SK-MEL-5 (cell line): Measurements from ENCODE around the gene EIF3A. TPM values are rescaled to one million over a fixed set of nuclear protein-coding genes. Genes with fewer than 3 reads are reported as not detected.
A peak's percentile ranks its signal among the peaks of the same experiment; 100 is the strongest.

Experiments used
- DNase-seq: peaks from one replicate; pipeline ENCODE4 v3.0.0-alpha.2; 2016; ENCODE audit warnings: low read depth, low spot score
- in situ Hi-C: cut with HindIII; loops from 2 replicates; pipeline ENCODE4 v1.10.0; 2016; ENCODE audit warnings: low sequenced_read_pairs, high pct_unique_total_duplicates, low pct_unique_long_range_greater_than_20kb
- total RNA-seq: library from RNA; depleted of rRNA; stranded (reverse); fragments of >200 nt; shearing (Covaris generic); gene quantifications from 2 replicates; pipeline ENCODE4 v1.2.3, GENCODE V29; 2014

Gene EIF3A
- total RNA-seq, 1 experiment from 2014 or later, result 112 TPM

DNA sequence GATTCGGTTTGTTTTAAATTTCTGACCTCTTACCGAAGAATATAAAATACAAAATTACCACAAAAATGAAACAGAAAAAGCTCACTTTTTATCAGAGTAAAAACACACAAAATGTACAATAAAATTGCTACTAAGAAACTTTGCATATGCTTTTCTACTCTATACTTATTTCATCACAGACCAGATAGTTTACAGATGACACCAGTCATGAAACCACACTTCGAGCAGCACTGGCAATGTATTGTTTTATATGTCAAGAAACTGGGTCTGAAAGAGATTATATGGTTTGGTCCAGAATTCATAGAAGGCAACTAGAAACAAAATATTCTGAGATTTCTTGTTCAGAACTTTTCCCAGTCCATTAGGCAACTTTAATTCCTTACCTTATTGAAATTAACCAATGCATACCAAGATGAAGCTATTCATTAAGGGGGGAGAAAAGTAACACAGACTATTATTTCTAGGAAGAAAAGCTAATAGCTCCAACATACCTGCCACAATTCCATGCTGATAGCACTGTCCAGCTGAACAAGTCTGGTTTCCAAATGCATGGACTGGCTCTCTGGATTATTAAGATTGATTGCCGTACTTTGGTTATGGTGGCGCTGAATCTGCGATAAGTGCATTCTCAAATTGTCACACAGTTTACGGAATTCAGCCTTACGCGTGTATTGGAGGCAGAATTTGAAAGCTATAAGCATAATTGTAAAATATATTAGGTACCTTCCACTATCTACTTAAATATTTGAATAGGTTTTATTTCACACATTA lies 10.0 kb downstream of the EIF3A start:
- in situ Hi-C loops, result no loop called here
- DNase-seq, result no peak

DNA sequence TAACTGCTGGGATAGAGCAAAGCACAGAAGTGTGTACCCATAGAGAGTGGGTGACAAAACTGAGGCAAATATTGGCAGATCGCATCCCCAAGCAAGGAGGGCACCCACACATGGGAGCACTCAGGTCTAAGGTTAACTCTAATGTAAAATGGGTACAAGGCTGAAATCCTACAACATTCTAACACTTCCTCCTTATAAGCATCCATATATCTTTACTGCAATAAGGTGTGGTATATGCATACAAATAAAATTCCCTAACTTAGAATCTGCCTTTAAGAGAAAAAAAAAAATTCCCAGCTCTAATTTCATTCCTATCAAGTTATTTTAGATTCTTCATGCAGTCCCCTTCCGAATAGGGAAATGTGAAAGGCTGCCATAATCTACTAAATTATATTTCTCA lies 18.7 kb downstream of the EIF3A start:
- in situ Hi-C loops, result no loop called here
- no peak for DNase-seq

DNA sequence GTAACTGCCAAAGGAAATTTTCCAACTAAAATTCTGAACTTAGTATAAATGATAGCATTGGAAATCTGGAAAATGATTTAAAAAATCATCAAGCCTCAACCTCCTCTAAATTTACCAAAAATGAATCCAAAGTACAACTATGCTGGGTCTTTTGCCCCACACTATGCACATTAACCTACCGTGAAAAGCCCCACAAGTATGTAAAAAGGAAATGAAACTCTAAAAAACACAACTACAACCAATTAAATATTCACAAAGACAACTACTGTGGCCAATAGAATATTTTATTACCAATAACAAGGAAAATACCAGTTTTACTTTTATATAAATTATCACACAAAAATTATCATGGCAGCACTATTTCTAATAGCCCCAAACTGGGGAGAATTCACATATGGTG lies 19.3 kb downstream of the EIF3A start:
- in situ Hi-C loops, result no loop called here

DNA sequence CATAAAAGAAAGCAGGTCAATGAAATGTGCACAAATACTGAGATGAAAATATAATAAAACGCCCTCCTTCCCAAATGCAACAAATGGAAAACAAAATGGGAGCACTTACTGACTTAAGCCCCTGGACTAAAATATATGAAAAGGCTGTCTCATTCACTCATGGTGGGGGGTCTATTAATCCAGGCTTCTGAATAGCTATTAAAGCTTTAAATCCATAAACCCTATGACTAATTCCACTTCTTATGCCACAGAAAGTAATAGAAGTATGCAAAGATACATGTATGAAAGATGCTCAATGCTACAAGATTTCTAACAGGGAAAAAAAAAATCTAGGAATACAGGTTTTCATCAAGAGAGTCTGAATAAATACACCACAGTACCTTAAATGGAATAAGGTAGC lies 20.5 kb downstream of the EIF3A start:
- no peak for DNase-seq
- in situ Hi-C loops, result no loop called here

More for the DNA sequence above, 19.3 kb downstream of the EIF3A start:
- no peak for DNase-seq

- in situ Hi-C loops, result no loop called here
- DNase-seq, result peak; percentile 57
Measured at GRCh38 chr10:119059557-119059956, 21.1 kb downstream of the EIF3A start.

- in situ Hi-C loops, result no loop called here
- no peak for DNase-seq
Measured at GRCh38 chr10:119058010-119058409, 22.6 kb downstream of the EIF3A start.

DNA sequence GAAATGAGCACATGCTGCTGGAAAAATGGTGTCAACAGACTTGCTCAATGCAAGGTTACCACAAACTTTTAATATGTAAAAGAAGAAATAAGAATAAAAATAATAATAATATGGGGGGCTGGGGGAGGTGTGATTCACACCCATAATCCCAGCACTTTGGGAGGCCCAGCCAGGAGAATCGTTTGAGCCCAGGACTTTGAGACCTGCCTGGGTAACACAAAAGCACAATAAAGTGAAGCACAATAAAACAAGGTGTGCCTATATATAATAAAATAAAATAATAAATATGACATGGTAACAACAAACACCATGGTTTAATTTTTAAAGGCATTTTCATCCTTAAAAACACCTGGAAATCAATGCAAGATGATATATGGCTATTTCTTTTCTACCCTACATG lies 25.1 kb downstream of the EIF3A start:
- DNase-seq, result no peak
- in situ Hi-C loops, result no loop called here

DNA sequence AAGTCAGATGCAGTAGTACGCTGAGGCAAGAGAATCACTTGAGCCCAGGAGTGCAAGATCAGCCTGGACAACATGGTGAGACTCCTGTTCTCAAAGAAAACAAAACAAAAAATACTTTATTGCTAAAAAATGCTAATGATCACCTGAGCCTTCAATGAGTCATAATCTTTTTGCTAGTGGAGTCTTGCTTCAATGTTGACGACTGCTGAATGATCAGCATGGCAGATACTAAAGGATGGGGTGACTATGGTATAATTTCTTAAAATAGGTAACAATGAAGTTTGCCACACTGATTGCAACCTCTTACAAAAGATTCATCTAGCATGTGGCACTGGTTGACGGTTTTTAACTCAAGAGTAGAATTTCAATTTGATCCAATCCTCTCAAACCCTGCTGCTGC lies 28.8 kb downstream of the EIF3A start:
- in situ Hi-C loops, result no loop called here

DNA sequence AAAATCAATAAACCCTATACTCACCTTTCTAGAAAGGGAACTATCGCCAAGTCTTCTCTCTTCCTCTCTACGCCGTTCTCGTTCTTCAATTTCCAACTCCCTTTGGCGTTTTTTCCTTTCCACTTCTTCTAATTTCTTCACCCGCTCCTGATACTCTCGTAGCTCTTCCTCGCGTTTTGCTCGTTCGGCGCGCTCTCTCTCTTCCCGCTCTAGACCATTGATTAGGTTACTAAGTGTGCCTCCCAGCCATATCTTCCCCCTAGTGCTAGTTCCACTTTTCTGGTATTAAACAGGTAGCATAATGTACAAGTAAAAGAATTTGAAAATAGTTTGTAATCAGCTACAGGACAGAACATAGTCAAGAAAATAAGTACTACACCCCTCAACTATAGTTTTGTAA lies 30.8 kb downstream of the EIF3A start:
- DNase-seq, result no peak

More for the DNA sequence above, 28.8 kb downstream of the EIF3A start:
- no peak for DNase-seq

DNA sequence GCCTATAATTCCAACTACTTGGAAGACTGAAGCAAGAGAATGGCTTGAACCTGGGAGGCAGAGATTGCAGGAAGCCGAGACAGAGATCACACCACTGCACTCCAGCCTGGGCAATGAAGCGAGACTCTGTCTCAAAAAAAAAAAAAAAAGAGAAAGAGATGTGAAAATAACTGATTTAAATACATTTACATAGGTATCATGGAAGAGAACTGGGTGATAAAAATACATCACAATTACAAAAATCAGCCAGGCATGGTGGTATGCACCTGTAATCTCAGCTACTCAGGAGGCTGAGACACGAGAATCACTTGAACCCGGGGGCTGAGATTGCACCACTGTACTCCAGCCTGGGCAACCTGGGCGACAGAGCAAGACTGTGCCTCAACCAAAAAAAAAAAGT lies 31.3 kb downstream of the EIF3A start:
- no peak for DNase-seq
- in situ Hi-C loops, result no loop called here

More for the DNA sequence above, 30.8 kb downstream of the EIF3A start:
- in situ Hi-C loops, result no loop called here

- in situ Hi-C loops, result no loop called here
- DNase-seq, result no peak
Measured at GRCh38 chr10:119045561-119045960, 35.1 kb downstream of the EIF3A start.

DNA sequence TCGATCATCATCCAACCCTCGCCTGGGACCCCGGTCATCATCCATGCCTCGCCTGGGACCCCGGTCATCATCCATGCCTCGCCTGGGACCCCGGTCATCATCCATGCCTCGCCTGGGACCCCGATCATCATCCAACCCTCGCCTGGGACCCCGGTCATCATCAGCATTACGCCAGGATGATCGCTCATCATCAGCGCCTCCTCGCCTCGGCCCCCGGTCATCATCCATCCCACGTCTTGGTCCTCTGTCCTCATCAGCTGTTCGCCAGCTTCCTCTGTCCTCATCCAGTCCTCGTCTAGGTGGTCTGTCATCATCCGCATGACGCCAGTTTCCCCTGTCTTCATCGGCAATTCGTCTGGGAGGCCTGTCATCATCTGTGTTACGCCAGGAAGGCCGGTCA lies 38.4 kb downstream of the EIF3A start:
- DNase-seq, result no peak
- in situ Hi-C loops, result no loop called here

GRCh38 chr10:119041326-119041725 lies 39.3 kb downstream of the EIF3A start:
- in situ Hi-C loops, result no loop called here
- no peak for DNase-seq

DNA sequence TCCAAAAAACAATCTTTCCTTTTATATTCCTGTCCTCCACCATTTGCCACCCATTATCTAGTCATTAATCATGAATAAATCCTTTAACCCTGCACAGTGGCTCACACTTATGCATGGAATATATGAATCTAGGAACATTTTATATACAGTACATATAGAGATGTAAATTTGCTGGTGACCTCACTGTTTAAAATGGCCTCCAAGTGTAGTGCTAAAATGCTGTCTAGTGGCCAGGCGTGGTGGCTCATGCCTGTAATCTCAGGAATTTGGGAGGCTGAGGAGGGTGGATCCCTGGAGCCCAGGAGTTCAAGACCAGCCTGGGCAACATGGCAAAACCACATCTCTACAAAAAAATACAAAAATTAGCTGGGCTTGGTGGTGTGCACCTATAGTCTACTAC lies 41.5 kb downstream of the EIF3A start:
- in situ Hi-C loops, result no loop called here
- DNase-seq, result no peak

DNA sequence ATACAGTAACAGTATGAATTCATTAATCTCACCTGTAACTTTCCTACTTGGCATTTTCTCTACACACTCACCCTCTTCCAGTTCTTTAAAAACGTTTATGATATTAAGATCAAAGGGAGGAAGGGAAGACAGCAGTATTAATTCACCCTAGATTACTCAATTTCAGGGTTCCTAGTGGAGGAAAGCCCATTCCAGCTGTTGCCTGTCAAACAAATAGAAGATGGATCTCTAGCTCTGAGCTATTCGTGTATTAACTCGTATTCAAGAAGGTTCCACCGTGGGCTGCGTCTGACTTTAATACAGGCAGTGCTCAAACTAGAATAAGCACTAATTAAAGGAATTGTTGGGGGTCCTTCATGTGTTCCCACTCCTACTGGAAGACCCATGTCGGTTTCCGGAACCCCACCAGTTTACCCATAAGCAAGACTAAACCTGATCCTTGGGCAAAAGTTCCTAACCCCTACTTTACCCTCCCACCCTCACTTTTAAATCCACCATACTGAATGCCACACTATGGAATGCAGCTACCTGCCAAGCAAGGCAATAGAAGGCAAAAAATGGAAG lies 49.0 kb downstream of the EIF3A start:
- in situ Hi-C loops, result no loop called here
- DNase-seq, result no peak

GRCh38 chr10:119030421-119031250 lies 50.0 kb downstream of the EIF3A start:
- DNase-seq, result peak; percentile 44
- in situ Hi-C loops, result no loop called here

GRCh38 chr10:119029613-119030420 lies 50.8 kb downstream of the EIF3A start, which contains the start of gene NANOS1:
NANOS1 (plus strand) TSS chr10:119029714; CDS start chr10:119029802, 88 bp downstream.
- in situ Hi-C loops, result no loop called here
- no peak for DNase-seq
